ENCODE data around the gene DOK1.
A peak's percentile ranks its signal among the peaks of the same experiment; 100 is the strongest.
"Not testable (repeated sequence)": the region's sequence is repeated elsewhere in the genome, so short reads cannot be mapped to it uniquely, and the experiment has no call there.

The DOK1 gene

DNA sequence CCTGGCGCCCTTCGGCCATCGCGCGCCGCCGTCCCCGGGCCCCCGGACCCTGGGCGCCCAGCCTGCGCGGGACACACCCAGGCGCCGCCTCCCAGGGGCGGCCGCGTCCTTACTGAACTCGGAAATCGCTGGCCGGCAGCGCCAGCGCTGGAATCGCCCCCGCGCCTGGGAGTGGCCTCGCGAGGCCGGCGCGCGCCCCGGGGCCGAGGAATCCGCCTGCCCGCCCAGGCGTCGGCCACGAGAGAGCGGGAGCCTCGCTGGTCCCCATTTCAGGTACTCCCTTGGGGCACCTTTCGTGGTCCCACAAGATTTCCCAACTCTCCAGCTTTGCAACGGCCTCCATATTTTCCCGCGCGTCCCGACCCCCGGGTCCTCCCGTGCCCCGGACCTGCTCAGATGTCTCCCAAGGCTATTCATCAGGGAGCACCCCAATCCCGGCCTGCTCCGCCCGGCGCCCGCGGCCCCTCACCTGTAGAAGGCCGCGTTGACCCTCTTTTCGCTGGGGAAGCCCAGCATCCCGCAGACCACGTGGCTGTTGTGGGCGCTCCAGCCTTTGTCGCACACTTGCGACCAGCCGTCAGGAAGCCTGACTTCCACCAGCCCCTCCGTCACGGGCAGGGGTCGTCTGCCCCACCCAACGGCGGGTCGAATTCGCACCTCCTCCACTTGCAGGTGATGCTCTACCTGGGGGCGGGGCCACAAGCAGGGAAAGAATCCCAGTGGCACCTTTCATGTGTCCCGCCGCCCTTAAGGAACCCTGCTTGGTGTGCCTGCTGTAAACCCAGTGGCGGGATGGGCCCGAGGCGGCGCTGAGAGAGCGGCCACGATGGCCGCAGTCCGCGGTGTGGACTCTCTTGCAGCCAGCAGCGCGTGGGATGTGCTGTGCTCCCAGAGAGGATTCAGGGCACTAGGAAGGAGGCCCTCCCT lies 5.4 kb upstream of the DOK1 start:
- no peak for DNase-seq

DNA sequence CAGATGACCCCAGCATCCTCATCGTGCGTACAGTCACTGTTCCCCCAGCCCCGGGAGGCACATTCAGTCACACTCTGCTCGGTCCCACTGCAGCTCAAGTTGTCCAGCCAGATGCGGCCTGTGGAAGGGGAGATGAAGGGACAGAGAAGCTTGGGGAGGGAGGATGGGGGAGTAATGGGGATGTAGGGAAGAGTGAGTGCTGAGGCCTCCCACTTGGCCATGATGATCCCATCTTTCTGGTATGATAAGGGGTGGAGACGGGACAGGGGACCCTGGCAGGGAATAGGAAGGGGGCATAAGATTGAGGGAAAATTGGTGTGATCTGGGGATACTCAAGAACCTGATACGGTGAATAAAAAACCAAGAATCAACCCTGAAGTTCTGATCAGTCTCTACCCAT lies 4.3 kb upstream of the DOK1 start:
- no peak for DNase-seq

DNA sequence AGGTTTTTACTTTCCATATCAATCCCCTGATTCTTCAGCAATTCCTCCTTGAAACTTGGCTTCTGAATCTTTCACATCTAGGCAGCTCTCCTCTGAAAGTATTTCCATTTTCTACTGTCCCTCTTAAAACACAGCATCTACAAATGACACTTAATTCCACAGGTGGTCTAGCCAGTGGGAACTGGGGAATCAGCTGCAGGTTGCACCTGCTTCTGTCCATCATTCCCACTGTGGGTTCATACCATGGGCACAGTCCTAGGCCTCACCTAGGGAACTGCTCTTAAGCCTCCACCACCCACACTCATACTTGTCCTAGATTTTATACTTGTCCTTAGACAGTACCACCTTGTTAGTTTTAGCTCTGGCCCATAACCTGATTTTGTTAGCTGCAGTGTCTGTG lies 3.0 kb upstream of the DOK1 start:
- DNase-seq: no peak

DNA sequence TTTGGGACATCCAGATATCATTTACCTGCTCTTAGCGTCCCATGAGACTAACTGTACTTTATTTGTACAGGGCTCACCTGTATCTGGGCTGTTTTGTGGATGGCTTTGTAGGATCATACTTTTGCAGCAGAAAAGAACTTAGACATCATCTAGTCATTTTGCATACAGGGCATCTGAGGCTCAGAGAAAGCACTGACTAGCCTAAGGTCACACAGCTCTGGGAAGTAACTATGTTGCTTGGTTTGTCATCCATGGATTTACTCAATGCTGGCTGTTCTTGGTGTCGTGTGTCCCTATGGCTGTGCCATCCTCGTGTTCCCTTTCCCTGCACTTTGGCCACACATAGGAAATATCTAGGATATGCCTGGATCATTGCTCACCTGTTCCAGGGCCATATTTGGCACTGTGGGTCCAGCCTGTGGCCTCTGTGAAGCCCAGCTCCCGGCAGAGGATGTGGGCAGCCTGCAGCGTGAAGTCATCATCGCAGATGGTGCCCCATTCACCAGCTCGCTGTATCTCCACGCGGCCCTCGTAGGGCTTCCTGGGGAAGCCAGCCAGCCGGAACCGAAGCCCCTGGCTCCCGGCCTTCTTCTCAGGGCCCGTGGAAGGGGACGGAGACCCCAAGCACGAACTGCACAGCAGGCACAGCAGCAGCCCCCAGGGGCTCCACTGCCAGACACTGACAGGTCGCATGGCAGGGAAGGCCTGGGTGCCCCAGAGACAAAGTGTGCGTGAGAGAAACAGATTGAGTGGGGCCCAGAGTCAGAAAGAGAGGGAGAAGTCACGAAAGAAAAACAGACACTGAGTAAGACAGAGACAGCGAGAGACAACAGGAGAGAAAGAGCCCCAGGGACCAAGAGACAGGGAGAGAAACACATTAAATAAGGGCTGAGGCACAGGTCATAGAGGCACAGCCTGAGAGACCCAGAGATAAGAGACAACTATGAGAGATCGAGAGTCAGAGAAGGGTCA lies 2.3 kb upstream of the DOK1 start:
- DNase-seq: peak; percentile 44

DNA sequence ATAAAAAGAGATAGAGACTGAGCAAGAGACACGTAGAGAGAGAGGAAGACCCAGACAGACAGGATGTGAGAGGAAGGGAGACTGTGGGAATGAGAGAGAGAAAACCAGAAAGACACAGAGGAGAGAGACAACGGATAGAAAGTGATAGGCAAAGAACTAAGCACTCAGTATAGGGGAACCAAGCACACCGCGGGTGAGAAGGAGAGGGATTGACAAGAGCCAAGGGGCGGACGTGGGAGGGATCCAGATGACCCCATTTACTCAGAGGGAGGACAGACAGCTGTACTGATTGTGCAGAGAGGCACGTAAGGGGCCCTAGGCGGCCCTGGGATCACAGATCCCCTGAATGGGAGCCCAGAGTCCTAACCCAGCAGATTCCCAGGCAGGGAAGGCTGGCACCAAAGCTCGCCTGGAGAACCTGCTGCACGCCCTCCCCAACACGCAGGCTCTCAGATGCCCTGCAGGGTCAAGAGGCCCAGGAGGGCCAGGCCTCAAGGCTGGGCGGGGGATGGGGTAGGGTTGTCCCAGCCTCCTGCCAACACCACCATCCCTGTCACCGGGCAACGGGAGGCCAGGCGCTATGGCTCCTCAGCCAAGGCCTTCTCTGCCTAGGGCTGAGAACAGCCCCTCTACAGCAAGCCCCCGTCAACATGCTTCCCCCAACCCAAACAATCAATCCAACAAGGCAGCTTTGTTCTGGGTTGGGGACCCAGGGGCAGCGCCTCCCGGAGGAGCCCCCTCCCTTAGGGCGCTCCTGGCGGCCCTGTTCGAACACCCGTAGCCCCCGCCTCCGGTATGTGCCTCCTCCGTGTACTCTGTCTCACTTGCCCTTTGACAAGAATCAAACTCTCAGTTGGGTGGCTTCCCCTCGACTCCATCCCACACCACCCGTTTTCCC lies 1.4 kb upstream of the DOK1 start:
- DNase-seq: no peak

DNA sequence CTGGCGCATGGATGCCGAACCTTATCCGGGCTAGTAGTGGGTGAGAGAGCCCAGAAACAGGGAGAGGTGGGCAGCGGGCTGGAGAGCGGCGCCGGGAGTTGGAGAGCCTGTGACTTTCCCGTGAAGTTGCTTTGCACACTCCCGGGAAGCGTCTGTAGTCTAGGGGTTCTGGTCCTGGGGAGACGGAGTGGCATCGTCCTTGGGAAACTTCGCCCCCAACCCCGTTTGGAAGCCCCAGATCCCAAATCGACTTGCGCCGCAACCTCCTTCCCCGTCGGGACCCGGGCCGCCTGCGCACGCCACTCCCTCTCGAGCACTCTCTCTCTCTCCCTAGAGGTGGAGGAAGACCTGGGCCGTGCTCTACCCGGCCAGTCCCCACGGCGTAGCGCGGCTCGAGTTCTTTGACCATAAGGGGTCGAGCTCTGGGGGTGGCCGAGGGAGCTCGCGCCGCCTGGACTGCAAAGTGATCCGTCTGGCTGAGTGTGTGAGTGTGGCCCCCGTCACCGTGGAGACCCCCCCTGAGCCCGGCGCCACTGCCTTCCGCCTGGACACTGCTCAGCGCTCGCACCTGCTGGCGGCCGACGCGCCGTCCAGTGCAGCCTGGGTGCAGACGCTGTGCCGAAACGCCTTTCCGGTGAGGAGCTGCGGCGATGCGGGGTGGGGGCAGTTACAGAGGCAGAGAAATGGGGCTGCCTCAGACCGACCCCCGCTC lies 456 bp downstream of the DOK1 start:
- DNase-seq: no peak

DNA sequence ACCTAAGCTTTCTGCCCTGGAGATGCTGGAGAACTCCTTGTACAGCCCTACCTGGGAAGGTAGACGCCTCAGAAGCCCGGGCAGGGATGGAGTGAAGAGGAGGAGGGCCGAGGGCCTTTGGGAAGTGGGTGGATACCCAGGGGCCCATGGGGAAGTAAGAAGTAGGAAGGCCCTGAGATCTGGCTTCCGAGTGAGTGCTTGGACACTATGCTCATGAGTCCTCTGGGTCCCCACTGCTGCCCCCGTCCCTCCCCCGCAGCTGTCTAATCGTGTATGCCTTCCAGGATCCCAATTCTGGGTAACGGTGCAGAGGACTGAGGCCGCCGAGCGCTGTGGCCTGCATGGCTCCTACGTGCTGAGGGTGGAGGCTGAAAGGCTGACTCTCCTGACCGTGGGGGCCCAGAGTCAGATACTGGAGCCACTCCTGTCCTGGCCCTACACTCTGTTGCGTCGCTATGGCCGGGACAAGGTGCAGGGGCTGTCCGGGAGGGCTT lies 1.1 kb downstream of the DOK1 start:
- no peak for DNase-seq

DNA sequence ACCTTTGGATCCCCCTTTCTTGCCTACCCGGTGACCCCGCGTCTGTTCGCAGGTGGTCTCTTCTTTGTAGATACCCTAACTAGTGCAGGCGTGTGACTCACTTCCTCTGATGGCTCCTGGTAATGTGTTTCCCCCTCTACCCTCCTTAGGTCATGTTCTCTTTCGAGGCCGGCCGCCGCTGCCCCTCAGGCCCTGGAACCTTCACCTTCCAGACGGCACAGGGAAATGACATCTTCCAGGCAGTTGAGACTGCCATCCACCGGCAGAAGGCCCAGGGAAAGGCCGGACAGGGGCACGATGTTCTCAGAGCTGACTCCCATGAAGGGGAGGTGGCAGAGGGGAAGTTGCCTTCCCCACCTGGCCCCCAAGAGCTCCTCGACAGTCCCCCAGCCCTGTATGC lies 1.6 kb downstream of the DOK1 start:
- no peak for DNase-seq

DNA sequence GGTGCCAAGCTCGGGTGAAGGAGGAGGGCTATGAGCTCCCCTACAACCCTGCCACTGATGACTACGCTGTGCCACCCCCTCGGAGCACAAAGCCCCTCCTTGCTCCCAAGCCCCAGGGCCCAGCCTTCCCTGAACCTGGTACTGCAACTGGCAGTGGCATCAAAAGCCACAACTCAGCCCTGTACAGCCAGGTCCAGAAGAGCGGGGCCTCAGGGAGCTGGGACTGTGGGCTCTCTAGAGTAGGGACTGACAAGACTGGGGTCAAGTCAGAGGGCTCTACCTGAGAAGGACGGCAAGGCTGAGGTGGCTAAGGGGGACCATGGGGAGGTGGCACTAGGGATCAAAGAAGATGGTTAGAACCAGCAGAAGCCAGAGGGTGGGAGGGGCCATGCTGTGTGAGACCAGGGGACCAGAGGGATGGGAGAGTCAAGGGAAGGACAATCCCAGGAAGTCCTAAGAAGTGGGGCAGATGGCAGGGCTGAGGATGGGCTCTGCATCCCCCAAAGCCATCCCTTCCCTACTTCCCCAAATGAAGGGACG lies 2.4 kb downstream of the DOK1 start:
- no peak for DNase-seq

DNA sequence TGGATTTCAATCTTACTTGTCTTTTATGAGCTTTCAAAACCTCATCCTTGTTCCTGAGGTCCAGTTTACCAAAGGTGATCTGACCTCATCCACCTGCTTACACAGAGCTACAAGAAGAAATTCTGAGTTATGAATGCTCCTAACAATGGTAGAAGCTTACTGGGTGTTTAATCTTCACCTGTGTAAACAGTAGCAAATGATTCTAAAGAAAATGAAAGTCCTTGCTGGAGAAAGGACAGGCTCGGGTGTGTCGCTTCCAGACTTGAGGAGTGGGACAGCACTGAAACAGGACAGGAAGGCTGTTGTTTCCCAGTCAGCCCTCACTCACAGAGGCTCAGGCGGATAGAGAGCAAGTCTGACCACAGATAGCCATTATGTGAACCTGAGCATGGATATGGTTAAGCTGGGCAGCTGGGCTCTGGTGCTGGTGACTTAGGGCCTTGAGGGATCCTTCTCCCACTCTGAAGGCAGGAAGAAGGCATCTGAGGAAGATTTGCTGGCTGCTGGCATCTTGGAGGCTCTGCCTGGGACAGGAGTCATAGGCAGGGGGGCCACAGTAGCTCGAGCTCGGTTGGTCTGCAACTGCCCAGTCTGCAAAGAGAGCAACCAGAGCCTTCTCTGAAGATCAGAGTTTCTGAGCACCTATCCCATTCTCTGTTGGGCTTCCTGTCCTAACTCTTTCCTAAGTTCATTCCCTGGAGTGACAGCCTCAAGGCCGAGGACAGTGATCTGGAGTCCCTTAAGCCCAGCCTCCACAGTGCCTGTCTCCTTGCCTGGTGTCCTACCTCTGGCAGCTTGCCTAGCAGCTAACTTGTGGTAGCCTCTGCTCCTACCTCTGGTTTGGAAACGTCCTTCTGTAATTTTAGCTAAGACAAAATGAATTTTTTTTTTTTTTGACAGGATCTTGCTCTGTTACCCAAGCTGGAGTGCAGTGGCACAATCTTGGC lies 4.0 kb downstream of the DOK1 start:
- no peak for DNase-seq

DNA sequence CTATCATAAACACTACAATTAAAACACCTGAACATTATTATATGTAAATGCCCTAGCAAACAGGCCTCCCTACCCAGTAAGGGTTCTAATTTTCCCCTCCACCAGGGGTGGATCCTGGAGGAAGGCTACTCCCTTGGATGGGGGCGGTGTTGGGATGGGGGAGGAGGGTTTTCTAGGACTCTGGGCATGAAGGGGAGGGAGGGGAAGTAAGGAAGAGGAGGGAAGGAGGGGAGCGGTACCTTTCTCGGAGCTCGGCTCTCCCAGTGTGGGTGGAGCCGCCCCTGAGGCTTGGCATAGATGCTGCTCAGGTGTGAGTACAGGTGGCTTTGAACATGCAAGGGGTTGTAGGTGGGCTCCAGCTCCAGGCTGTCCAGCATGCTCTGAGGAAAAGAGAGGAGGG lies 5.4 kb downstream of the DOK1 start:
- DNase-seq: no peak

DNA sequence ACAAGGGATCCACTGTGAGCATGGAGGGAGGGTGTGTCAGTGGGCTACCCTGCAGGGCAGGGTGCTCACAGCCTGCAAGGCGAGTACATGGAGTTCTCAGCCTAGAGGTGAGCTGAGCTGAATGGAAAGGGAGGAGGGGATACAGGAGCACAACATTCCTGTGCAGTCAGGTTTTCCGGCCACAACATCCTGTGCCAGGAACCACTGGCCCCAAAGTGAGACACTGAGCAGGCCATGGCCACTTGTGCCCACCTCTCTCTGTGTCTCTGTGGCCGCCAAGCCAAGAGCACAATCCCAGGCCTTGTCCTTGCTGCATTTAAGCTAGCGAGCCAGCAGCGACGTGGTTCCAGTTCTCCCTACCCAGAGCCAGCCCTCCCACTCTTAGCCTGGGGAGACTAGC lies 6.1 kb downstream of the DOK1 start:
- no peak for DNase-seq

DNA sequence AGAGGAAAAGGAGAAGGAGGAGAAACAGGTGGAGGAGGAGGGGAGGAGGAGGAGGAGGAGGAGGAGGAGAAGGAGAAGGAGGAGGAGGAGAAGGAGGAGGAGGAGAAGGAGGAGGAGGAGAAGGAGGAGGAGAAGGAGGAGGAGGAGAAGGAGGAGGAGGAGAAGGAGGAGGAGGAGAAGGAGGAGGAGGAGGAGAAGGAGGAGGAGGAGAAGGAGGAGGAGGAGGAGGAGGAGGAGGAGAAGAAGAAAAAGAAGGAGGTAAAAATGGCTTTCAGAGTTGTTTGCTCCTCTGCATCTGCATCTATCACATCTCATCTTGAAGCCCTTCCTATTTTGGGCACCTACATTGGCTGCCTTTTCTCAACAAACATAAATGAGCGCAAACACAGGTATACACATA lies 6.5 kb downstream of the DOK1 start:
- not testable (repeated sequence) for DNase-seq

DNA sequence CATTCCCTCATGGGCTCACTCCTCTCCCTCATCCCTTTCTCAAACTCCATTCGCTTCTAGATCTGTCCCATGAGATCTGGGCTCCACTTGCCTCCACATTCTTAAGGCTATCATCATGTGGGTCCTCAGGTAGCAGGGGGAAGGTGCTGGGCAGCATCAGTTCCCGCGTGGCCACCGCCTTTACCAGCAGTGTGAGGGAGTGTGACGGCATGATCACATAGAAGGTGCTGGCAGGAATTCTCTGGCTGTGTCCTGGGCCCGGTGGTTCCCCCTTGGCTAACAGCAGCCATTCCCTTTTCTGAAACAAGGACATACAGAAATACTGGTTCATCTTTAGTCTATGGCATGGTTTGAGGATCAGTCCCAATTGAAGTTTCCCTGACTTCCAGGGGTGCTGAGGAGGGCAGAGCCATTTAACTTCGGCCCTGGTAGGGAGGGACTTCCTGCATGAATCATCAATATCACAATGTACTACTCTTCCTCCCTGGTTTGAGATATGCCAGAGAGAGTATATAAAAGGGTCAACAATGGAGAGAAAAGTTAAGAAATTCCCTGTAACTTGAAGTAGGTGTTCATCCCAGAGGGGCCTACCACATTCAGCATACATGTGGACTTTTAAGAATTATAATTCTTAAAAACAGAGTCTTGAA lies 7.7 kb downstream of the DOK1 start:
- no peak for DNase-seq

DNA sequence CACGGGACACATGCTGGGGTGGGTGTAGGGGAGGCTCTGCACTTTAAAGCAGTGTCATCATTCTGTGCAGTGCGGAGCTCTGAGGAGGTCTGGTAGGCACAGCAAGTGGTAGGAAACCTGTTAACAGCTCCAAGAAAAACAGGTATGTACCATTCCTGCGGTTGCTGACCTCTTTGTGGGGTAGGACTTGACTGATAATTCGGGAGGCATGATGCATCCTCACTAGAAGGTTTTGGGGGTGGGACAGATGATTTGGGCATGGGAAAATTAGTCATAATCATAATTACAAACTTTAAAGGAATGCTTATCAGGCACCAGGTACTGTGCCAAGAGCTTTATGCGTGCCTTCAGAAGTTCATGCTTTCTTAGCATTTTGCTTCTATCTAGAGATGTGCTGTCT lies 9.7 kb downstream of the DOK1 start:
- no peak for DNase-seq

DNA sequence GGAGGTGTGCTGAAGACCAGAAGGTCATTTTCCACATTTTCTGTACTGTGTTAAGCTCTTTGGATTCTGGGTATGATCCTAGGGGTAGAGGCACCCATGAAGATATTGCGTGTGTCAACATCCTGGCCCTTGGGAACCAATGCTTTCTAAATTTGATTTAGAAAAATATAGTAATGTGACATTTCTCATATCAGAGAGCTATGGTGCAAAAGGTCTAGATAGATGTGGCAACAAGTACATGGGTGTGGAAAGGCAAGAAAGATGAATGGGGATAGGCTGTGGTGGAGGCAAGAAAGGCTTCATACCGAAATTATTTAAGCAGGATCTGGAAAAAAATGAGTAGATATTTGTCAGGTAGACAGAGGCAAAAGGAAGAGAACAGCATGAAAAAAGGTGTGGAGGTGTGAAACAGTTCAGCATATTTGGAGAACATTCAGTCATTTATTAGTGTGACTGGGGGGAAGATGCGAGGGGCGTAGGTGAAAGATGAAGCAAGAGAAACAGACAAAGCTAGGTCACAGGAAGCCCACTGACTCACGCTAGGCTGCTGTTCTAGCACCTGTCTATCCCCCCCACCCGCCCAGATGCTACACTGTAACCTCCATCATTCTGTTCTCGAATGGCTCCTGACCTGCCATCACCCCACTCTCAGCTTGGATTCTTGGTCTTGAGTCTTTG lies 11.7 kb downstream of the DOK1 start:
- no peak for DNase-seq

DNA sequence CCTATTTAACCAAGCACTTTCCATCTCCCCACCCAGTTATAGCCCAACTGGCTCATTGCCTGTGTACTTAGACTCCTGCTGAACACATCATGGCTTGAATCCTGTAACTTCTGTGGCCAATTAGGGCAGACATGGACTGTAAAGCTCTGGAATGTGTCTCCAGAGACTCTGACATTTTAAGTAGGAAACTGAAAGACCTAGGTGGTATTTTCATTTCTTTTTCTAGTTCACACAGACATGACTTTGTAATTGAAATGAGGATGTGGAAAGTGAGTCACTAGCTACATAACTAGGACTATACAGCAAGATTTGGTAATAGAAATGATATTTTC lies 12.2 kb downstream of the DOK1 start:
- DNase-seq: no peak

DNA sequence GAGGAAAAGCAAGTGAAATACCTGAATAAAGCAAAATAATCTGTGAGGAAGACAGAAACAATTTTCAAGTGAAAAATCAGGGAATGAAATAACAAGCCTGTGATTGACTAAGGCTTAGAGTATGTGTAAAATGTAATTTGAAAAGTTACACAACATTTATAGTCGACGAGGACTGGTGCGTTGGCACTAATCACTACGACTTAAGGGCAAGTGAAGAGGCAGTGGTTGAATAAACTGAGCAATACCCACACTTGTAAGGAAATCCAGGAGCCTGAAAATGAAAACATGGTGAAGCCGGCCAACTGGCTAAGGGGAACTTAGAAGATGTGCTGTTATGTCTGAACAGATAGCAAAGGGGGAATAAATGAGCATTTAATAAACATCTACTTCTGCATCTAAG lies 13.4 kb downstream of the DOK1 start:
- no peak for DNase-seq

DNA sequence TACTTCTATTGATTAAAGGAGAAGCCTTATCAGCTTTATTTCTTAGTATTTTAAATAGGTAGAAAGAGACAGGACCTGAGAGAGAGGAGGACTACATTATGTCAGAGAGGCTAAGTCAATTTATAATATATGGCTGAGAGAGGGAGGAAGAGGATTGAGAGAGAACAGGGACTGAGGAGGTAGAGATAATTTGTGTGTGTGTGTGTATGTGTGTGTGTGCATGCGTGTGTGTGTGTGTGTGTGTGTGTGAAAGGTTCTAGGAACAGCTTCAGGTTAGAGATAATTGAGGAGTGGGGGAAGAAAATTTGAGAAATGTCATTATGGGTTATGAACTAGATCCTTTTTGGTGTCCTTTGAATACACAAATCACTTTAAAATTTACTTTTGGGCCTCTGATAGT lies 15.2 kb downstream of the DOK1 start:
- no peak for DNase-seq
